ENCODE measurements around the gene ATP6V1F. TPM values are rescaled to one million over a fixed set of nuclear protein-coding genes. Genes with fewer than 3 reads are reported as not detected.

ATP6V1F gene
- total RNA-seq, 2 experiments from 2014 or later, result 108 to 155 TPM

DNA sequence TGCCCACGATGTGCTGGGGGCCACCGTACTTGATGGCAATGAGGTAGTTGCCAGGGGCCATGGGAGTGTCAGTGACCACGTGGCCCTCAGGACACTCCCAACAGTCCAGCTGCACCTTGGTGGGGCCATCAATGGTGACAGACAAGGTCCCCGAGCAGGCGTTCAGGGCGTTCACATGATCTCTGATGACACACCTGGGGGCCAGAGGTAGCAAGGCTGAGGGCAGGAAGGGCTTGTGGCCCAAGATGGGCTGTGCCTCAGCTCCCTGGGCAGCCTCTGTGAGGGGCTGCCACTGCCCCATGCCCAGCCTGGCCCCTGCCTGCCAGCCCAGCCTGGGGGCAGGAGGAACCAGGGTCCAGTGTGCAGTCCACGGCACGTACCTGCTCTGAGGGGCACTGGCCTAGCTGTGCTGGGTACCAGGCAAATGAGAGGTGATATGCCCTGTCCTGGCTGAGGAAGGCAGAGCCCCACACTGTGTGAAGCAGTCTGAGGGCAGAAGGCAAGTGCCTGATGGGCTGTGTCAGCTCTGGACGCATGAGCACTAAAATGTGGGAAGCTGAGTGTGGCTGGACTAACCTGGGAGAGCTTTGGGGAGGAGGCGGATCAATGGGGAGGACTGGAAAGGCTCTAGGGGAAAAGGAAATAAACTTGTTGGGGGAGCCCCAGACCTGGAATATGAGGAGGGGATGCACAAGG lies 51.4 kb downstream of the ATP6V1F start:
- DNase-seq (ENCODE audit: low spot score), result no peak
- Histone ChIP-seq H3K4me2 (ENCODE audit: low read length) (no peak overlapping the region), H3K4me3 (ENCODE audit: low read depth, low read length, poor library complexity, severe bottlenecking) (no peak overlapping the region), H3K36me3 (ENCODE audit: insufficient read depth, low read length) (no peaks in the 10 kb centered on the region), H3K79me2 (ENCODE audit: insufficient read depth, low read depth, low read length) (no peaks in the 10 kb centered on the region), H3K9me2 (ENCODE audit: insufficient read depth, low read length) (no peaks in the 10 kb centered on the region), H3K4me1 (ENCODE audit: insufficient read depth, low read length, poor library complexity, severe bottlenecking) (peaks cover under 1% of the 10 kb centered on the region), H2AFZ (ENCODE audit: low read length) (no peak overlapping the region), H3K27ac (ENCODE audit: low read depth, low read length, poor library complexity, severe bottlenecking) (no peak overlapping the region), H3K9me3 (ENCODE audit: low read length) (no peaks in the 10 kb centered on the region), H4K20me1 (ENCODE audit: insufficient read depth, low read length) (no peaks in the 10 kb centered on the region)
- POLR2A ChIA-PET, result interaction anchor here (0.6 kb wide), 1 partner anchor 923 kb away, joined by 4 read pairs; no protein-coding TSS in a partner anchor
- intact Hi-C loops (cut with micrococcal nuclease; ENCODE audit: unreplicated experiment), result no loop called here
- TF ChIP-seq EZH2phosphoT487 (IDR thresholded peaks at IDR 0.05; ENCODE audit: borderline replicate concordance, low read depth, low read length), result no peak
- TF ChIP-seq, protein P1, sequence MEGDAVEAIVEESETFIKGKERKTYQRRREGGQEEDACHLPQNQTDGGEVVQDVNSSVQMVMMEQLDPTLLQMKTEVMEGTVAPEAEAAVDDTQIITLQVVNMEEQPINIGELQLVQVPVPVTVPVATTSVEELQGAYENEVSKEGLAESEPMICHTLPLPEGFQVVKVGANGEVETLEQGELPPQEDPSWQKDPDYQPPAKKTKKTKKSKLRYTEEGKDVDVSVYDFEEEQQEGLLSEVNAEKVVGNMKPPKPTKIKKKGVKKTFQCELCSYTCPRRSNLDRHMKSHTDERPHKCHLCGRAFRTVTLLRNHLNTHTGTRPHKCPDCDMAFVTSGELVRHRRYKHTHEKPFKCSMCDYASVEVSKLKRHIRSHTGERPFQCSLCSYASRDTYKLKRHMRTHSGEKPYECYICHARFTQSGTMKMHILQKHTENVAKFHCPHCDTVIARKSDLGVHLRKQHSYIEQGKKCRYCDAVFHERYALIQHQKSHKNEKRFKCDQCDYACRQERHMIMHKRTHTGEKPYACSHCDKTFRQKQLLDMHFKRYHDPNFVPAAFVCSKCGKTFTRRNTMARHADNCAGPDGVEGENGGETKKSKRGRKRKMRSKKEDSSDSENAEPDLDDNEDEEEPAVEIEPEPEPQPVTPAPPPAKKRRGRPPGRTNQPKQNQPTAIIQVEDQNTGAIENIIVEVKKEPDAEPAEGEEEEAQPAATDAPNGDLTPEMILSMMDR (conservative IDR thresholded peaks at IDR 0.05; ENCODE audit: low read length), result no peak
- BruUV-seq (replicated peaks), result no TSS peak
- CTCF ChIA-PET (ENCODE audit: unreplicated experiment), result no interaction called here

GRCh38 chr7:128914566-128915151 lies 52.0 kb downstream of the ATP6V1F start:
- H3K4me3 ChIP-seq (ENCODE audit: low read depth, low read length, poor library complexity, severe bottlenecking), result no peak overlapping the region
- no peak overlapping the region for H3K27ac ChIP-seq (ENCODE audit: low read depth, low read length, poor library complexity, severe bottlenecking)
- H3K9me3 ChIP-seq (ENCODE audit: low read length), result no peaks in the 10 kb centered on the region
- no peak overlapping the region for H2AFZ ChIP-seq (ENCODE audit: low read length)
- BruUV-seq (replicated peaks), result no TSS peak
- H3K79me2 ChIP-seq (ENCODE audit: insufficient read depth, low read depth, low read length), result no peaks in the 10 kb centered on the region
- ChIA-PET POLR2A (interaction anchor here (0.6 kb wide), 2 partner anchors 180 to 923 kb away, joined by 4 to 5 read pairs; no protein-coding TSS in a partner anchor), CTCF (ENCODE audit: unreplicated experiment) (no interaction called here)
- H3K9me2 ChIP-seq (ENCODE audit: insufficient read depth, low read length), result no peaks in the 10 kb centered on the region
- H3K4me2 ChIP-seq (ENCODE audit: low read length), result no peak overlapping the region
- peaks cover 7% of the 10 kb centered on the region for H3K4me1 ChIP-seq (ENCODE audit: insufficient read depth, low read length, poor library complexity, severe bottlenecking)
- DNase-seq (ENCODE audit: low spot score), result no peak
- TF ChIP-seq, protein P1 (conservative IDR thresholded peaks at IDR 0.05; ENCODE audit: low read length), result 0 out of 2 replicates have a peak, but pooled peaks have one; percentile 19
- no peak for TF ChIP-seq EZH2phosphoT487 (IDR thresholded peaks at IDR 0.05; ENCODE audit: borderline replicate concordance, low read depth, low read length)
- intact Hi-C loops (cut with micrococcal nuclease; ENCODE audit: unreplicated experiment), result no loop called here
- H3K36me3 ChIP-seq (ENCODE audit: insufficient read depth, low read length), result no peaks in the 10 kb centered on the region
- no peaks in the 10 kb centered on the region for H4K20me1 ChIP-seq (ENCODE audit: insufficient read depth, low read length)

DNA sequence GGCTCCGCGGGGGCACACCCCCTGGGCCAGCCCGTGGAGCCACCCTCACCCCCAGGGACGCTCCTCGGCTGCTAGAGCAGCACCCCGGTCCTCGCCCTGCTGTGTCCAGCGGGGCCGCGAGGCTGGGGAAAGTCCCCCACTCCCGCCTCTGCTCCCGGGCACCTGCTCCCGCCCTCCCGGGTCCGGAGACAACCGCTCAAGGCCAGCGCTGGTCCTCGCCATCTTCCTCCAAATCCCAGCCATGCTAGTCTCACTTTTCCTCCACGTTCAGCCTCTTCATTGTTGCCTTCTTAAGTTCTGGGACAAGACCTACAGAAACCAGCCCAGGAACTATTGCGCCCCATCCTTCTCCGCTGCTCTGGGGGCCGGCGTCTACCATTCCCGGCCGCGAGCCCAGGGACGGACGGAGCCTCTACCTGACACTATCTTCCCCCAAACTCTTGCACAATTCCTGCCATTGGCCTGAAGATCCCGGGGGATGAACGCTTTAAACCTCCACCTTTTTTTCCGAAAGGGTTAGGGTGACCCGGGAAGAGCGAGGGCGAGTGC lies 52.7 kb downstream of the ATP6V1F start:
- no peak overlapping the region for H2AFZ ChIP-seq (ENCODE audit: low read length)

More for the DNA sequence above, 52.7 kb downstream of the ATP6V1F start:
- no peaks in the 10 kb centered on the region for H4K20me1 ChIP-seq (ENCODE audit: insufficient read depth, low read length)
- no peaks in the 10 kb centered on the region for H3K36me3 ChIP-seq (ENCODE audit: insufficient read depth, low read length)
- TF ChIP-seq, protein P1 (conservative IDR thresholded peaks at IDR 0.05; ENCODE audit: low read length), result no peak
- no peak for TF ChIP-seq EZH2phosphoT487 (IDR thresholded peaks at IDR 0.05; ENCODE audit: borderline replicate concordance, low read depth, low read length)
- H3K27ac ChIP-seq (ENCODE audit: low read depth, low read length, poor library complexity, severe bottlenecking), result no peak overlapping the region
- no peak overlapping the region for H3K4me3 ChIP-seq (ENCODE audit: low read depth, low read length, poor library complexity, severe bottlenecking)
- no peaks in the 10 kb centered on the region for H3K9me3 ChIP-seq (ENCODE audit: low read length)
- DNase-seq (ENCODE audit: low spot score), result no peak
- no TSS peak for BruUV-seq (replicated peaks)
- ChIA-PET POLR2A (no interaction called here), CTCF (ENCODE audit: unreplicated experiment) (no interaction called here)
- no peaks in the 10 kb centered on the region for H3K9me2 ChIP-seq (ENCODE audit: insufficient read depth, low read length)
- H3K4me1 ChIP-seq (ENCODE audit: insufficient read depth, low read length, poor library complexity, severe bottlenecking), result peaks cover 11% of the 10 kb centered on the region
- intact Hi-C loops (cut with micrococcal nuclease; ENCODE audit: unreplicated experiment), result no loop called here
- no peak overlapping the region for H3K4me2 ChIP-seq (ENCODE audit: low read length)
- no peaks in the 10 kb centered on the region for H3K79me2 ChIP-seq (ENCODE audit: insufficient read depth, low read depth, low read length)

All from OCI-LY7 (cell line).